GM18526 (cell line): ENCODE measurements around the gene SART1.

Experiments
- POLR2A ChIP-seq: IDR thresholded peaks from 3 replicates; pipeline ENCODE4 v1.6.1; 2011; ENCODE audit not compliant: insufficient read length; ENCODE audit errors: extremely low read depth

Gene SART1

DNA sequence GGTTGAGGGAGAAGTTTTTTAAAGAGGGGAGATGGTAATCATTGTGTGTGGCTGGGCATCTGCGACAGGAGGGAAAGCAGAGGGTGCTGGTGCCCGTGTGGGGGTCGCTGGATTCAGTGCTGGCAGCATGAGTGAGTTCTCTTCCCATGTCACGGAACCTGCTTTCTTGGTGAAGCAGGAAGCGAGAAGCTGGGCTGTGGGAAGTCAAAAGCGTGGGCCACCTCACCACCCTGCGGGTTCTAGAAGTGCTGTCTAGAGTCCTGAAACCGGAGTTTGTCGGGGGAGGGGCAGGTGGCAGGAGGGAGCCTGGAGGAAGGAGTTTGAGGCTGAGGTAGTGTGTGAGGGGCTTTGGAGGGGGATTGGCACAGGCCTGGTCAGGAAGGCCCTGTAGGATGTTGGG is 14.2 kb downstream of the SART1 start:
- no peak for TF ChIP-seq POLR2A

DNA sequence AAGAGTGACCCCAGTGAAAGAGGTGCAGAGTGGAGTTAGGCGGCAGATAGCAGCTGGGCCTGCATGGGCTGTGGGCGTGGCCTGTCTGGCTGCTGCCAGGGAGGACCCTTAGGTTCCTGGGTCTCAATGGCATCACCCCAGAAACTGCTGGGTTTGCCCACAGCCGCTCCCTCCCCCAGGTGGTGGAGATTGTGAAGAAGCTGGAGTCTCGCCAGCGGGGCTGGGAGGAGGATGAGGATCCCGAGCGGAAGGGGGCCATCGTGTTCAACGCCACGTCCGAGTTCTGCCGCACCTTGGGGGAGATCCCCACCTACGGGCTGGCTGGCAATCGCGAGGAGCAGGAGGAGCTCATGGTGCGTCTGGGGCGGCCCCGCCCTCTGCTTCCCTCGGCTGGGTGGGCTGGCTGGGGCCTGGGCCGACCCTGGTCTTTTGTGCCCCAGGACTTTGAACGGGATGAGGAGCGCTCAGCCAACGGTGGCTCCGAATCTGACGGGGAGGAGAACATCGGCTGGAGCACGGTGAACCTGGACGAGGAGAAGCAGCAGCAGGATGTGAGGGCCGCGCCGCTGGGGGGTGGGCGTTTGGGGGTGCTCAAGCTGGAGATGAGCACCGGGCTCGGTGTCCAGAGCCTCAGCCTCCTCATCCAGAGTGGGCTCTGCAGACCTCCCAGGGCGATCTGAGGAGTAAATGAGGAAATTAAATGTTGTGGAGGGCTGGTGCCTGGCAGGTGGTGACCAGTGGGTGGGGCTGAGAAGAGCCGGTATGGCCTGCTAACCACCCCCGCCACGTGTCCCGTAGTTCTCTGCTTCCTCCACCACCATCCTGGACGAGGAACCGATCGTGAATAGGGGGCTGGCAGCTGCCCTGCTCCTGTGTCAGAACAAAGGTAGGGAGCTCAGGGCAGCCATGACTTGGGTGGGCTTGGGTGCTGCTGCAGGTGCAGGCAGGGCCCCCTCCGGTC is 15.0 kb downstream of the SART1 start:
- TF ChIP-seq POLR2A, result no peak

DNA sequence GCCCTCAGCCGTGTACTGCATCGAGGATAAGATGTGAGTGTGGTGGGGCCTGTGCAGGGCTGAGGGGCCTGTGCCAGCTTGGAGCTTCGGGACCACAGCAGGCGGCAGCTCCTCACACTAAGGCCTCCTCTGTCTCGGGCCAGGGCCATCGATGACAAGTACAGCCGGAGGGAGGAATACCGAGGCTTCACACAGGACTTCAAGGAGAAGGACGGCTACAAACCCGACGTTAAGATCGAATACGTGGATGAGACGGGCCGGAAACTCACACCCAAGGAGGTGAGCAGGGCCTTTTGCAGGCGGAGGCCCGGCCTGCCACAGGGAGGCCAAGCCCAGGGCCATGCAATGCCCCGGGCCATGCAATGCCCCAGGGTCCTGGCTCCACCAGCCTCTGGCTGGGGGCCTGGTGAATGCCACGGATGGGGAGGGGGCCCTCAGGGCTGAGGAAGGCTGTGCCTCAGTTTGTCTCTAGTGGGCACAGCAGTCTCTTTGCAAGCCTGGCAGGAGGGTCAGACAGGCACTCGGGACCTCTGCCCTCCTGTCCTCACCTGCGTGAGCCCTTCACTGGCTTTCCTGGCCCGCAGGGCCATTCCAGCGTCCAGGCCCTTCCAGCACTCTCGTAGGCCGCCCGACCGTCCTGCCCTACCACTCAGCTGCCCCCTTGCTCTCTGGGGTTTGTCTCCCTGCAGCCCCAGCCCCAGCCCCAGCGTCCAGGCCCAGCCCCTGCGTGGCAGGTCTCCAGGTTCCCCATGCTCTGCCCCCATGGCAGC is 16.3 kb downstream of the SART1 start:
- TF ChIP-seq POLR2A, result no peak

DNA sequence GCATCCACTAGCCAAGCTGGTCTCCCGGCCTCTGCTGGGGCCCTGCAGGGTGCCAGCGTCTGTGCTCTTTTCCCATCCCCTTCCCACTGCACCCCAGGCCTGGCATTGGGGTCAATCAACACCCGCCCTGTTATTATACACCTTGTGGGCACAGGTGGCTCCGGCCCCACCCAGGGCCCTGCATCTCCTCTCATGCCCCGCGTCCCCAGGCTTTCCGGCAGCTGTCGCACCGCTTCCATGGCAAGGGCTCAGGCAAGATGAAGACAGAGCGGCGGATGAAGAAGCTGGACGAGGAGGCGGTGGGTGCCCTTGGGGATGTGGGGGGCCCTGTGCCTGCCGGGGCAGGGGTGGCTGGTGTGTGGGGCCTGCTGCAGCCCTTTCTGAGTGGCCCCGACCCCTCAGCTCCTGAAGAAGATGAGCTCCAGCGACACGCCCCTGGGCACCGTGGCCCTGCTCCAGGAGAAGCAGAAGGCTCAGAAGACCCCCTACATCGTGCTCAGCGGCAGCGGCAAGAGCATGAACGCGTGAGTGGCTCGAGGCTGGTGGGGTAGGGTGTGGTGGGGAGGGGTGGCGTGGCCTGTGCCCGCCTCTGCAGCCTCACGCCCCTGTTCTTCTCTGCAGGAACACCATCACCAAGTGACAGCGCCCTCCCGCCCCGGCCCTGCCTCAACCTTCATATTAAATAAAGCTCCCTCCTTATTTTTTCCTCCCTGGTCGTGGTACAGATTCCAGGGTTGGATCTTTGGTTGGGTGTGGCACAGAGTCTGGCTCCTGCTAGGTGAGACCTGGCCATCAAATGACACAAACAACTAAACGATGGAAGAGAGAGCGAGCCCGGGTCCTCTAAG is 17.1 kb downstream of the SART1 start:
- TF ChIP-seq POLR2A, result no peak

DNA sequence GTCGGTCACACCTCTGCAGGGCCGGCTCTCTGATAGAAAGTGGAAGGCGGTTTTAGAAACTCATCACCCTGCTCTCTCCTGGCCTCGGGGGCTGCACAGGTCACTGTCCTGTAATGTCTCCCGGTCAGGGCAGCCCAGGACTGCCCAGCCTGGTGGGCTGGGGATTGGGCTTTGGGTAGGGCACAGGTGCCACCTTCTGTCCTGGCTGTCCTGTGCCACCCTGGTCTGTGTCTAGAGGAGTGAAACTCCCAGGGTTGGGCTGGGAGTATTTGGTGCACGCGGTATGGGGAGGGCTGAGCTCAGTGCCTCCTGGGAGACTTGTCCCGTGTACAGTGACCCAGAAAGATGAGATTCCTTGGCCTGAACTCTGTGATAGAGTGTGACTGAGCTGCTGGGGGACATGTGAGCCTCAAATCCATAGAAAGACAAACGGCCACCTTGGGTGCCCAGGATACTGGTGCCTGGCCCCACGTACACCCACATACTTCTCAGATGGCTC is 17.8 kb downstream of the SART1 start:
- no peak for TF ChIP-seq POLR2A

GRCh38 chr11:65981101-65981740 is 19.7 kb downstream of the SART1 start:
- no peak for TF ChIP-seq POLR2A

- no peak for TF ChIP-seq POLR2A
Measured at GRCh38 chr11:65981972-65982823, 20.7 kb downstream of the SART1 start.

DNA sequence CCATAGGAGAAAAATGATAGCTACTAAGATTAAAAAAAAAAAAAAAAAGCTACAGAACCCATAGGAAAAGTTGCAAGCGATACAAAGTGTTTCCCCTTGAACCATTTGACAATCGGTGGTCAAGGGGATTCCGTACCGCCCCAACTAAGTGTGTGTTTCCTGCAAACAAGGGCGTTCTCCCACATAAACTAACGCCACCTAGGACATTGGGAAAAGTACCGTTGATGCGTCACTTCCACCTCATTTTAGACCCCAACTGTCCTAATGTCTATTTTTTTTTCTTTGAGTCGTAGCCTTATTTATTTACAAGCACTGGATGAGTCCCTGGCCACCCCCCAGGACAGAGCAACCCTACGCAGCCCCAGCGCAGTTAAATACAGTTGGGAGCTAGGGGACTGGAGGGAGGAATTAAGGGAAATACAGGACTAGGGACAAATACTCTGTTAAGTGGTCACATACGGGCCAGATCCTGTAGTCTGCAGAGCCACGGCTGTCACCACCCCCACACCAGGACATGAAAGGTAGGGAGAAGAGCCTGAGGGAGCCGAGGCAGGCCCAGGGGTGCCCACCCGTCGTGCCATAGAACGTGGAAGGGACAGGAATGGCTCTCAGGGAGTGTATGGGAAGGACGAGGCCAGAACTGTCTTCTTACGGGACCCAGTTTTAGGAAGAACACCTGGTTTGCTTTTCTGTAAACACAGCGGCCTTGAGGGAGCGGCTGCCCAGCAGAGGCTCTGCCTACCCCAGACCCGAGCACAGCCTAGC is 21.5 kb downstream of the SART1 start:
- no peak for TF ChIP-seq POLR2A

DNA sequence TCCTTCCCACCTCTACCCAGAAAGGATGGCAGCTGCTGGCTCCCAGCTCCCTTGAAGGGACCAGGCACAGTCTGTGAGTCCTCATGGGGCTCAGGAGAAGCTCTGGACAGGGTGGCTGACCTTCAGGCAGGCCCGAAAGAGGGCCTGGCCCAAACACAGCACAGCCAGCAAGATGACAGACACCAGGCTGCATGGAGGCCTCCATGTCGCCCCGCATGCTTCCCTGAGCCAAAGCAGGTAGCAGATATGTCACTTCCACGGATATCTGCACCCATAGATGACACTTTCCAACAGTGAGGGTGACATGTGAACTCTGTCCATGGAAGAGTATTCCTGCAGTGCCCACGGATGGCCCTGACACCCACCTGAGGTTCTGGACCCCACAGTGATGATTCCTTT is 22.1 kb downstream of the SART1 start:
- no peak for TF ChIP-seq POLR2A

DNA sequence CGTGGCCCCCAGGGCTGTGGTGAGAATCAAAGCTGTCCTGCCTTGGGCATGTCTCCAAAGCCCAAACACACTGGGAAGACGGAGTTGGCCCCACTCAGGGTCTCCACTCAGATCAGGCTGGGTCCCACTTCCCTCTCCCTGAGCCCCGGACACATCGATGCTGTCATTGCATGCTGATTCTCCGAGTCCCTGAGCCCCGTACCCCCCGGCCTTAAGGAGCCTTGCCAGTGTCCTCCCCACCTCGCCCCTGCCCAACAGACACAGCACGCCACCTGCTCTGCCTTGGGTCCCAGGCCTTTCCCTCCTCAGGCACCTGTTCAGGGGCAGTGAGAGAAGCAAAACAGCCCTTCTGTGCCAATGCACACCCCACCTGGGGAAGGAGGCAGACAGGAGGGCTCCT is 25.8 kb downstream of the SART1 start:
- TF ChIP-seq POLR2A, result no peak

DNA sequence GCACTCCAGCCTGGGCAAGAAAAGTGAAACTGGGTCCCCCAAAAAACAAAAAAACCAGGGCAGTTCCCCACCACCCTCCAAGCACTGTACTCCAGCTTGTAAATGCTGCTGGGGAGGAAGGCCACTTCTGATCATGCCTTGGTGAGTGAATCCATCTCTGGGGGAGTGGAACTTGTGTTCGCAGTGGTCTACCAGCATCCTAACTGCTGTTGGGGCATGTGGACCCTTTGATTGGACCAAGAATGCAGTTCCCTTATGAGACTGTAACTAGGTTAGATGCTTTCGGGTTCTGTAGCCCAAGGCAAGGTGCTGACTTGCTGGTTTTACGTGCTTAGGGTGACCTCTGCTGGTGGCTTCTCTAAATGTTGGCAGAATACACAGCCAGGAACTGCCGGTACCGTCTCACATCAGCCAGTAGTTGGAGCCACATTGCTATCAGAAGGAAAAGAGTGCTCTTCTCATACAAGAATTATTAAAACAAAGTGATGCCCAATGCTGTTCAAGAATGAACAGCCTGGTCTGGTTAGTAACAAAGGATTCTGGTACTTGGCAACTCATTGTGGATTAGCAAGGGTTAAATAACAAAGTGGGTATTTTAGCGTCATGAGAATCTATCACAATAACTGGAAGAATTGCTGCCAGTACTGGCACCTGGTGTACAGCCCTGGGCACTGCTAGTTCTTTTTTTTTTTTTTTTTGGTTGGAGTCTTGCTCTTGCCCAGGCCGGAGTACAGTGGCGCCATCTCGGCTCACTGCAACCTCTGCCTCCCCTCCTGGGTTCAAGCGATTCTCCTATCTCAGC is 27.5 kb downstream of the SART1 start:
- no peak for TF ChIP-seq POLR2A

DNA sequence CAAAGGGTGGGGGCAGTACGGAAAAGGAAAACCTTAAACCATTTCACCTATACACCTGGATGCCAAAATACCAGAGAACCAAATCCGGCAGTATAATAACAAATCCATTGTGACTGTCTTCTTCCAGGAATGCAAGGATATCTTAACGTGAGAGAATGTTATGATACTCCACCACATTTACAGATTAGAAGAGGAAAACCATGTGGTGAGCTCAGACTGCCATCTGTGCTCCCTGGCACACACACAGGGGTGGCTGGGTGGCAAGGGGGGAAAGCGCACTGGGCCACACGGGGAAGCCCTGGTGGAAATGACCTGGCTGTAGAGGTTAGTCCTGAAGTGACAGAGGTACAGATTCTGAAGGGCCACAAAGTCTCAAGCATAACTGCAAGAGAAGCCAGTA is 30.5 kb downstream of the SART1 start:
- TF ChIP-seq POLR2A, result no peak
